ENCODE results near the gene ZFP36.
A peak's percentile ranks its signal among the peaks of the same experiment; 100 is the strongest.
"Not testable (repeated sequence)": the region's sequence is repeated elsewhere in the genome, so short reads cannot be mapped to it uniquely, and the experiment has no call there.

ZFP36 gene

DNA sequence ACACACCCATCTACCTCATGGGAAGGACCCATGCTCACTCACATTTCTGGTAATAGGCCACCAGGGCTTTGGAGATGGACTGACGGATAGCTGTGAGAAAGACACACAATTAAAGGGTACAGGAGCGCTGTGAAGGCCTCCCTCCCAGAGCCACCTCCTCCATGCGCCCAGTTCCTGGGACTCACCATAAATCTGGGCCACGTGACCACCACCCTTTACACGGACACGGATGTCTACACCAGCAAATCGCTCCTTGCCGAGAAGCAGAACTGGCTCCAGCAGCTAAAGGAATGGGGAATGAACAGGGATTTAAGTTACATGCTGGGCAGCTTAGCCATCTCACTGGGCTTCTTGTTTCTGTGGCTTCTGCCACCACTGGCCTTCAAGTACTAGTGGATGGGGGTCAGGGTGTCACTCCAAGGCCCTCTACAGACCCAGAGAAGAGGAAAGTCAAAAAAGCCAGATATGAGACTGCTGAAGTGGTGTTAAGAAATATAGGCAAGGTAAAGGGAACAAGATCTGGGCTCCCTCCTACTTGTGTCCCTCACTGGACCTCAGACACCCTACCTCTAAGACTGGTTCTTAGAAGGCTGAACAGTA lies 26.9 kb downstream of the ZFP36 start:
- H3K27ac Mint-ChIP-seq = peak overlapping the region; percentile 100
- peak overlapping the region; percentile 99 for H3K4me3 Mint-ChIP-seq
- peaks cover 40% of the 10 kb centered on the region for H3K36me3 Mint-ChIP-seq (ENCODE audit: low read depth)
- H3K4me1 Mint-ChIP-seq (ENCODE audit: low read depth) = peaks cover 63% of the 10 kb centered on the region
- H3K9me3 Mint-ChIP-seq = no peaks in the 10 kb centered on the region
- H3K27me3 Mint-ChIP-seq = no peaks in the 10 kb centered on the region

DNA sequence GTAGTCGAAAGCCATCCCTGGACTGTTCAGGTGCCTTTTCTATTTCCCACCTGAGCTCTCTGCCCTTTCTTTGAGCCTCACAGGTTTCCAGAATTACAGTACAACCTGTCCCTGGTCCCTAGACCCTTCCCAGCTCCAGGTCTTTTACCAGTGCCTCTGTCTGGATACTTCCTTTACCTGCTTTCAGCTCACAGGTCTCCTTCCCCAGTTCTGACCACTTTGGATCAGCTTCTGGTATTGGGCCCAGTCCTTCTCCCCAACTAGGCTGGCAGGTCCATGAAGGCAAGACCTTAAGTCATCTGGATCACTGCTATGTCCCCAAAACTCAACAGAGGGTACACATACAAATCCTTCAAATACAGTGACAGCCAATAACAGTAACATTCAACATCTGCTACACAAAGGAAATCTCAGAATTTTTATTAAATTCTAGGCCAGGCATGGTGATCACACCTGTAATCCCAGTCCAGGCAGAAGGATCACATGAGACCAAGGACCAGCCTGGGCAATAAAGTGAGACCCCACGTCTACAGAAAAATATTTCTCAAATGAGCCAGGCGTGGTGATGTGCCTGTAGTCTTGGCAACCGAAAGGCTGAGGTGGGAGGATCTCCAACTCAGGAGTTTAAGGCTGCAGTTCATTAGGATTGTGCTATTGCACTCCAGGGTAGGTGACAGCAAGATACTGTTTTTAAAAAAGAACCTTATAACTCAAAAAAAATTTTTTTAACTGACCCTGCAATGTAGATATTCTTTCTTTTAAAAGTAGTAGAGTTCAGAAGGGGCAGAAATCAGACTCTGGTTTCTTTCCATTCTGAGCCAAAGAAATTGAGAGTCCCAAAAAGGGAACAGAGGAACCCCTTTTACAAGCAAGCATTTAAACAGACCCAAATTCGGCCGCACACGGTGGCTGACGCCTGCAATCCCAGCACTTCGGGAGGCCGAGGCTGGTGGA lies 27.8 kb downstream of the ZFP36 start:
- H3K27ac Mint-ChIP-seq = peak overlapping the region; percentile 100
- peaks cover 63% of the 10 kb centered on the region for H3K4me1 Mint-ChIP-seq (ENCODE audit: low read depth)
- no peaks in the 10 kb centered on the region for H3K27me3 Mint-ChIP-seq
- H3K36me3 Mint-ChIP-seq (ENCODE audit: low read depth) = peaks cover 40% of the 10 kb centered on the region
- H3K9me3 Mint-ChIP-seq = no peaks in the 10 kb centered on the region
- H3K4me3 Mint-ChIP-seq = peak overlapping the region; percentile 99

DNA sequence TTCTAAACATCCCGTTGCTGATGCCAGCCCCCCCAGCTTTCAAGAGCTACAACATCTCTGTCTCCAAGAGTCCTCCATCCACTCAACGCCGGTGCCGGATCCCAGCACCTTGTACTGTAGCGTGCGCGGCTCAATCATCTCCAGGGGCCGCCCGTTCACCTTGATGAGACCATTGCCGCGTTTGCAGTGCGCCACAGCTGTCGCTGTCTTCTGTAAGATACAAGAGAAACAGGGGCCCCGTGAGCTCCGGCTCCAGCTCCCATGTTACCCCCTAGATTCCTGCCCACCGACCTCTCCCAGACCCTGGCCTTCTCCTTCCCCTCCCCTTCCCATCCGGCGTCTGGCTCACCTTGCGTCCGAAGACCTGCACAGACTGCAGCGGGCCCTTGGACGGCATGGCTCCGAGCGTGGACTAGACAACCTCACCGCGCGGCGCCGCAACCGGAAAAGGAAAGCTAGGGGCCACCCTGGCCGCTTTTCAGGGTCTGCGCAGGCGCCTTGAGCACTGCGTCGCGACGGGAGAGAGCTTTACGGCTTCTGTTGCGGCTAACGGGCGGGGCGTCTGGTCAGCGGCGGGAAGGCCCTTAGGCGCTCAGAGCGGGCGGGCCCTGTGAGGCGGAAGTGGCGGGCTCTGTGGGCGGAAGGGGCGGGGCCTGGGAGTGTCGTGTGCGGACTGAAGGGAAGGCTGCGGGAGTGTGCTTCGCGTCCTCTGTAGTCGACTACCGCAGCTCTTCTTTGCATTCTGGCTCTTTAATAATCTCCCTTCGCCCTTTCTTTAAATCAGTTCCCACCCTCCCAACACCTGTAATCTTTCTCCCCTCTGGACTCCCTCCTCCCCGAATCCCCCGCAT lies 29.1 kb downstream of the ZFP36 start, which contains the start of gene RPS16:
TSS of gene RPS16 (minus strand) at position 451 of the 851 bp plus-strand sequence. CDS start at position 397, 54 bp downstream.
- Mint-ChIP-seq H3K4me3 (peak within 1 kb of the TSS; percentile 99), H3K27ac (peak within 1 kb of the TSS; percentile 100), H3K4me1 (ENCODE audit: low read depth) (peaks cover 63% of the 10 kb centered on the region), H3K27me3 (no peaks in the 10 kb centered on the region), H3K36me3 (ENCODE audit: low read depth) (peaks cover 40% of the 10 kb centered on the region), H3K9me3 (no peaks in the 10 kb centered on the region)

DNA sequence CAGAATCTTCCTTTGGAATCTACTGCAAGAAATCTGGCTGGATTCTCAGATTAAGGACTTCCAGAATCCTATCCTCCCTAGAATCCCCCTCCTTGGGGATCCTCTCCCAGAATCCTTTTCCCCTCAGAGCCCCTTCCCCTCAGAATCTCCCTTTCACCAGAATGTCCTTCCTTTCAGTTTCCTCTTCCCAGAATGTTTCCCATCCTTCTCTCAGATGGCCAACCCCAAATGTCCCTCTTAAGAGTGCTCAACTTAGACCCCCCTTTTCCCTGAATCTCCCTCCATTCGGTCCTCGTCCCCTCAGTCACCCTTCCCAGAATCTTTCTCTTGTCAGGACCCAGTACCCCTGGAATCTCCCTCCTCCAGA lies 29.7 kb downstream of the ZFP36 start:
- Mint-ChIP-seq H3K4me3 (peak overlapping the region; percentile 99), H3K4me1 (ENCODE audit: low read depth) (peaks cover 57% of the 10 kb centered on the region), H3K27me3 (no peaks in the 10 kb centered on the region), H3K9me3 (no peaks in the 10 kb centered on the region), H3K36me3 (ENCODE audit: low read depth) (peaks cover 40% of the 10 kb centered on the region), H3K27ac (peak overlapping the region; percentile 100)

DNA sequence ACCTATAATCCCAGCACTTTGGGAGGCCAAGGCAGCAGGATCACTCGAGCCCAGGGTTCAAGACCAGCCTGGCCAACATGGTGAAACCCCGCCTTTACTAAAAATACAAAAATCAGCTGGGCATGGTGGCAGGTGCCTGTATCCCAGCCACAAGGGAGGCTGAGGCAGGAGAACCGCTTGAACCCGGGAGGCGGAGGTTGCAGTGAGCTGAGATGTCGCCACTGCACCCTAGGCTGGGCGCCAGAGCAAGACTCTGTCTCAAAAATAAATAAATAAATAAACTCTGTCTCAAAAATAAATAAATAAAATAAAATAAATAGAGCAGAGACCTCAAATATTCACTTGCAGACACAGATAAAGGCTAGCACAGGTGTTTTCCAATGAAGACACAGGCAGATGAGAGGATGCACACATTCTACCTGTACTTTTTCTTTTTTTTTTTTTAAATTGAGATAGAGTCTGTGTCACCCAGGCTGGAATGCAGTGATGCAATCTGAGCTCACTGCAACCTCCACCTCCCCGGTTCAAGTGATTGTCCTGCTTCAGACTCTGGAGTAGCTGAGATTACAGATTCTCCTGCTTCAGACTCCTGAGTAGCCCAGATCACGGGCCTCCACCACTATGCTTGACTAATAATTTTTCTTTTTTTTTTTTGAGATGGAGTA lies 31.8 kb downstream of the ZFP36 start:
- Mint-ChIP-seq H3K27me3 (no peaks in the 10 kb centered on the region), H3K36me3 (ENCODE audit: low read depth) (peaks cover 26% of the 10 kb centered on the region), H3K4me1 (ENCODE audit: low read depth) (peaks cover 39% of the 10 kb centered on the region), H3K4me3 (no peak overlapping the region), H3K9me3 (no peaks in the 10 kb centered on the region), H3K27ac (no peak overlapping the region)

DNA sequence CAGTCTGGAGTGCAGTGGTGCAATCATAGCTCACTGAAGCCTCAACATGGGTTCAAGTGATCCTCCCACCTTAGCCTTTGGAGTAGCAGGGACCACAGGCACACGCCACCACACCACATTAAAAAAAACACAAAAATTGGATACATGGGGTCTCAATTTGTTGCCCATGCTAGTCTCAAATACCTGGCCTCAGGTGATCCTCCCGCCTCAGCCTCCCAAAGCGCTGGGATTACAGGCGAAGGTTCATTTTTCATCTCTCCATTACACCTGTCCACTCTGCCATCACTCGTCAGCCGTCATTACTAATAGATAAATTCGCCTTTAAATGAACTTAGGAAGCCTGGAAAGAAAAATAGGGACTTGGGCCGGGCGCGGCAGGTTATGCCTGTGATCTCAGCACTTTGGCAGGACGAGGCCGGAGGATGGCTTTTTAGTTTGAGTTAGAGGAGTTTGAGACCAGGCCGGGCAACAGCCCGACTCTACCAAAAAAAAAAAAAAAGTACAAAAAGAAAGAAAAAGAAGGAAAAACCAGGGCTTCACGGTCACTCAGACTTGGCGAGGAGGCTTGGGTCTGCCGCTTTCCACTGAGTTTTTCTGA lies 38.0 kb downstream of the ZFP36 start:
- peaks cover 47% of the 10 kb centered on the region for H3K4me1 Mint-ChIP-seq (ENCODE audit: low read depth)
- H3K9me3 Mint-ChIP-seq = no peaks in the 10 kb centered on the region
- H3K27me3 Mint-ChIP-seq = no peaks in the 10 kb centered on the region
- H3K27ac Mint-ChIP-seq = peak overlapping the region; percentile 100
- H3K36me3 Mint-ChIP-seq (ENCODE audit: low read depth) = peaks cover 36% of the 10 kb centered on the region
- peak overlapping the region; percentile 100 for H3K4me3 Mint-ChIP-seq

DNA sequence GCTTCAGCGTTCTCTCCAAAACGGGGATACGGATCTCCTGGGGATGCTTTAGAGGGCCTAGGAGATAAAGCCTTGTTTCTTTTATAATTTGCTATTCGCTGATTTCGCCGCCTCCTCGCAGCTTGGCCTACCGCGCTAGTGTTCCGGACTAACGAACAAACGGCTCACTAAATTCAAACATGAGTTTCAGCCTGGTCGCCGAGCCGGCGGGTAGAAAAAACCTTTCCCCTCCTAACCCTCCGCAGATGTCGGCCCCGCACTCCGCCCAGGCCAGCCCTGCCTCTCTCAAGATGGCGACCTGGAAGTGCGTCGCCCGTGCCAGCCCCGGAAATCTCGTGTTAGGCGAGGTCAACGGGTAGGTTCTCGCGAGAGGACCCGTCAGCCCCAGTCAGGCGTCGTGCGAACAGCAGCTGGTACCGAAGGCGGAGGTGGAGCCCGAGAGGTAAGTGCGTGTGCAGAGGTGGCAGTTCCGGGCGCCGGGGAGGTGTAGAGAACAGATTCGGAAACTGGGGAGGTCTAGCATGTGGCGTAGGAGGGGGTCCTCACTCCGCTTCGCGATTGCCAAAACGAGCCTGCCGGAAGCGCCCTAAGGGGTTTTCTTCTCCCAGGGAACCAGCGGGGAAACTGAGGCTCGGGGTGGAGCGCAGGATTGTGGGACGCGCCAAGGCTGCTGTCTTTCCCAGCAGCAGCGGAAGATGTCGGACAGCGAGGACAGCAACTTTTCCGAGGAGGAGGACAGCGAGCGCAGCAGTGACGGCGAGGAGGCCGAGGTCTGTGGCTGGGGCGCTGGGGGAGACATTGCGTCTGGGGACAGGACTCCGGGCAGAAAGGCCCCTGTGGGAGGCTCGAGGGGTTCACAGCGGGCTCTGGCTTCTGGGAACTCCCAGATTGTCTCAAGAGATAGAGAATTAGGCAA lies 38.8 kb downstream of the ZFP36 start, which contains the start of gene SUPT5H:
TSS of gene SUPT5H (plus strand) at position 387 of the 916 bp plus-strand sequence. CDS start at position 696, 309 bp downstream.
- Mint-ChIP-seq H3K9me3 (no peaks in the 10 kb centered on the region), H3K27ac (peak within 1 kb of the TSS; percentile 100), H3K36me3 (ENCODE audit: low read depth) (peaks cover 41% of the 10 kb centered on the region), H3K4me1 (ENCODE audit: low read depth) (peaks cover 51% of the 10 kb centered on the region), H3K27me3 (no peaks in the 10 kb centered on the region), H3K4me3 (peak within 1 kb of the TSS; percentile 100)

DNA sequence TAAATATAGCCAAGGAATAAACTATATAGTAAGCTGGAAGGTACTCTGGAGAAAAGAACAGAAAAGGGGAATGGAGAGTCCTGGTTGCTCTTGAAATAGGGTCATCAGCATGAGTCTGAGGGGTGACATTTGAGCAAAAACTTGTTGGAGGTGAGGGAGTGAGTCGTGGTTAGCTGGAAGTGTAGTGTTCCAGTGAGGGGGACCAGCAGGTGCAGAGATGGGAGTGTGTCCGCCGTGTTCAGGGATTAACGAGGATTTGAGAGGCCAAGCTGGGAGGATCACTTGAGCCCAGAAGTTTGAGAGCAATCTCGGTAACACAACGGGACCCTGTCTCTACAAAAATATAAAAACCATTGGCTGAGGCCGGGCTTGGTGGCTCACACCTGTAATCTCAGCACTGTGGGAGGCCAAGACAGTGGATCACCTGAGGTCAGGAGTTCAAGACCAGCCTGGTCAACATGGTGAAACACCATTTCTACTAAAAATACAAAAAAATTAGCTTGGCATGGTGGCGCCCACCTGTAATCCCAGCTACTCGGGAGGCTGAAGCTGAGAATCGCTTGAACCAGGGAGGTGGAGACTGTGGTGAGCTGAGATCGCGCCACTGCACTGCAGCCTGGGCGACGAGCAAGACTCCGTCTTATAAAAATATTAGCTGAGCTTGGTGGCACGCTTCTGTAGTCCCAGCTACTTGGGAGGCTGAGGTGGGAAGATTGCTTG lies 39.9 kb downstream of the ZFP36 start:
- H3K27me3 Mint-ChIP-seq = no peaks in the 10 kb centered on the region
- peak overlapping the region; percentile 100 for H3K27ac Mint-ChIP-seq
- H3K4me1 Mint-ChIP-seq (ENCODE audit: low read depth) = peaks cover 56% of the 10 kb centered on the region
- H3K9me3 Mint-ChIP-seq = no peaks in the 10 kb centered on the region
- peak overlapping the region; percentile 100 for H3K4me3 Mint-ChIP-seq
- H3K36me3 Mint-ChIP-seq (ENCODE audit: low read depth) = peaks cover 45% of the 10 kb centered on the region

DNA sequence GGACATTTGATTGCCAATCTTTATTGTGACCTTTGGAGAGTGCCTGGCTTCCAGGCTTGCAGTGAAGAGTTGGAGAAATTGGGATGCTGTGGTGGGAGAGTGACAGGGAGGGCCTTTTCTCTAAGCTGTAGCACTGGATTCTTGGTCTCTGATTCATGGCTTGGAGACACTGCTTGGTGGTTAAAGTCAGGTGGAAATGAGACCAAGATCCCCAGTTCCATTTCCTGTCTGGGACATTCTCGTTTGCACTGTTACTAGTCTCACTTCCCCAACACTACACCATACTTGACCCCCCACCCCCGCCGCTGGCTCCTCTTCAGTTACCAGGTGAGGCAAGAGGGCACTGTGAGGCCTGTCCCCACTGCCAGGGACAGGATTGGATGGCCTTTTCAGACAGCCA lies 41.6 kb downstream of the ZFP36 start:
- H3K4me1 Mint-ChIP-seq (ENCODE audit: low read depth) = peaks cover 71% of the 10 kb centered on the region
- no peaks in the 10 kb centered on the region for H3K27me3 Mint-ChIP-seq
- H3K9me3 Mint-ChIP-seq = no peaks in the 10 kb centered on the region
- peak overlapping the region; percentile 100 for H3K4me3 Mint-ChIP-seq
- peak overlapping the region; percentile 100 for H3K27ac Mint-ChIP-seq
- H3K36me3 Mint-ChIP-seq (ENCODE audit: low read depth) = peaks cover 62% of the 10 kb centered on the region

DNA sequence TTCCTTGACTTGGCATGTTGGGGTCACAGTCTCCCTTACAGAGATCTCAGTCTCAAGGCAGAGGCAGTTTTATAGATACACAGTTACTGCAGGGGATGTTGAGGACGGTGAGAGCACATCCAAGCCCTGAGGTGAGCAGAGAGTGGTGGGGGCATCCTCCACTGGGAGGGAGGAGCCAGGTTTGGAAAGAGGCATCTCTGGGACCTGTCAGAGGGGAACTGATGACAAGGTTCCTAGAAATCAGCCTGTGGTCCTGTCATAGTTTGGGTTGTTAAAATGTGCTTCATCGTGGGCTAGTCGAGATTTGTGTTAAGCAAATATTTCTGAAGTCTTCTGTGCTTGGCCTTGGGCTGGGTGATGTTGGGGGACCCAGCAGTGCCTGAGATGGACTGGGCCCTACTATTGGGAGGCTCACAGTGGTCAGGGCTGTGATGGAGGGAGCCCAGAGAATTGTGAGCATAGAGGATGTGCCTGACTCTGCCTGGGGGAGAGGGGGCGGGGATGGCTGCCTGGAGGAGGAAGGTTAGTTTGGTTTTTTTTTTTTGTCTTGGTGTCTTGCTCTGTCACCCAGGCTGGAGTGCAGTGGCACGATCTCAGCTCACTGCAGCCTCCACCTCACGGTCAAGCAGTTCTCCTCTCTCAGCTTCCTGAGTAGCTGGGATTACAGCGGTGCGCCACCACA lies 42.6 kb downstream of the ZFP36 start:
- Mint-ChIP-seq H3K4me3 (peak overlapping the region; percentile 100), H3K4me1 (ENCODE audit: low read depth) (peaks cover 71% of the 10 kb centered on the region), H3K36me3 (ENCODE audit: low read depth) (peaks cover 70% of the 10 kb centered on the region), H3K9me3 (no peaks in the 10 kb centered on the region), H3K27ac (peak overlapping the region; percentile 100), H3K27me3 (no peaks in the 10 kb centered on the region)

DNA sequence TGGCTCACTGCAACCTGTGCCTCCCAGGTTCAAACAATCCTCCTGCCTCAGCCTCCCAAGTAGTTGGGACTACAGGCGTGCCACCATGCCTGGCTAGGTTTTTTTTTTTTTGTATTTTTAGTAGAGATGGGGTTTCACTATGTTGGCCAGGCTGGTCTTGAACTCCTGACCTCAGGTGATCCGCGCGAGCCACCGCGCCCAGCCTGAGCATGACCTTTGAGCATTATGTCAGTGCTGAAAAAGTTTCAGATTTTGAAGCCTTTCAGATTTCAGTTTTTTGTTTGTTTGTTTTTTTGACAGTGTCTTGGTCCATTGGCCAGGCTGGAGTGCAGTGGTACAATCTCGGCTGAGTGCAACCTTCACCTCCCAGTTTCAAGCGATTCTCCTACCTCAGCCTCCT lies 44.6 kb downstream of the ZFP36 start:
- not testable (repeated sequence) for H3K27me3 Mint-ChIP-seq, H3K4me3 Mint-ChIP-seq, H3K9me3 Mint-ChIP-seq, H3K27ac Mint-ChIP-seq
- Mint-ChIP-seq H3K36me3 (ENCODE audit: low read depth) (peaks cover 69% of the 10 kb centered on the region), H3K4me1 (ENCODE audit: low read depth) (peaks cover 69% of the 10 kb centered on the region)
